HCT116 (cell line): ENCODE measurements around the gene XPO4. TPM values are rescaled to one million over a fixed set of nuclear protein-coding genes. Genes with fewer than 3 reads are reported as not detected.

ENCODE experiments used
- ATAC-seq: fragments of 200-7000 bp; cut with Tn5 transposase; 2 replicates; pipeline ENCODE4 v1.9.1; 2020; ENCODE audit warnings: mild to moderate bottlenecking, moderate library complexity
- BruUV-seq: library from RNA; stranded (reverse); fragments of 400-500 nt; replicated peaks from 2 replicates; lab custom pipeline; 2021; lab: Mats Ljungman, UMichigan
- CTCF ChIA-PET: fragments of 300-600 bp; sonication (Branson Sonifier 250); formaldehyde crosslinking; loops from one replicate; lab custom pipeline; 2021; ENCODE audit warnings: antibody characterized with exemption; lab: Charles Lee
- POLR2A ChIA-PET: fragments of 300-600, 350-600 bp; sonication (Branson Sonifier 250); formaldehyde crosslinking; loops from one replicate; lab custom pipeline; 2021; ENCODE audit warnings: antibody characterized with exemption; lab: Charles Lee
- RAD21 ChIA-PET, 2 experiments: fragments of 300-600 bp; sonication (Branson Sonifier 250); formaldehyde crosslinking; loops; one replicate each; lab custom pipeline; 2023; ENCODE audit warnings: low total read pairs in 2 of 2; ENCODE audit not compliant: uncharacterized antibody in 2 of 2, unreplicated experiment in 2 of 2, low non-redundant PET in 1 of 2; lab: Charles Lee
- DNase-seq: peaks from one replicate; pipeline ENCODE4 v3.0.0-alpha.2; 2010; ENCODE audit warnings: low read depth, low spot score
- H2AFZ ChIP-seq: fragments of 200-600 bp; shearing (Covaris generic), sonication (generic); 2 replicates; pipeline ENCODE4 v1.6.1; 2017; ENCODE audit warnings: low read depth, mixed run types, mixed read lengths, antibody characterized with exemption, low read length; ENCODE audit not compliant: poor library complexity, severe bottlenecking
- H3K27ac ChIP-seq: 2 replicates; pipeline ENCODE4 v1.5.1; 2012; ENCODE audit warnings: low read depth, low read length
- H3K27me3 ChIP-seq: fragments of 200-600 bp; sonication (generic); 2 replicates; pipeline ENCODE4 v1.6.1; 2016; ENCODE audit warnings: mixed run types, low read length, mixed read lengths; ENCODE audit not compliant: insufficient read depth
- H3K36me3 ChIP-seq, 2 experiments: fragments of 200-500 bp in 1 of 2; fragments of 200-600 bp in 1 of 2; sonication (Bioruptor generic) in 1 of 2; sonication (generic) in 1 of 2; 2 replicates each; pipeline versions ENCODE4 v1.5.1 to v1.6.1; 2014 to 2016; ENCODE audit warnings: low read length in 2 of 2, inconsistent platforms in 1 of 2, mixed read lengths in 1 of 2, mixed run types in 1 of 2; ENCODE audit not compliant: insufficient read depth in 2 of 2, control insufficient read depth in 1 of 2
- H3K4me1 ChIP-seq, 2 experiments: fragments of 200-600 bp in 1 of 2; sonication (generic) in 1 of 2; 2 replicates each; pipeline versions ENCODE4 v1.5.1 to v1.6.1; 2012 to 2017; ENCODE audit warnings: low read length in 2 of 2, inconsistent platforms in 1 of 2, mild to moderate bottlenecking in 1 of 2, mixed read lengths in 1 of 2, mixed run types in 1 of 2, moderate library complexity in 1 of 2; ENCODE audit not compliant: insufficient read depth in 2 of 2, control insufficient read depth in 1 of 2
- H3K4me2 ChIP-seq: fragments of 200-600 bp; sonication (generic); 2 replicates; pipeline ENCODE4 v1.6.1; 2017; ENCODE audit warnings: mixed run types, low read length, mixed read lengths
- H3K4me3 ChIP-seq, 2 experiments: fragments of 200-600 bp in 1 of 2; sonication (generic) in 1 of 2; replicated peaks in 1 of 2; 2 replicates each; pipeline ENCODE4 v1.5.1; 2011 to 2016; ENCODE audit warnings: low read length in 2 of 2, control low read depth in 1 of 2, low read depth in 1 of 2, mild to moderate bottlenecking in 1 of 2, mixed read lengths in 1 of 2, mixed run types in 1 of 2
- H3K79me2 ChIP-seq: fragments of 200-600 bp; sonication (generic); 2 replicates; pipeline ENCODE4 v1.6.1; 2017; ENCODE audit warnings: mild to moderate bottlenecking, mixed run types, low read length, moderate library complexity, mixed read lengths; ENCODE audit not compliant: insufficient read depth
- H3K9ac ChIP-seq: fragments of 200-600 bp; sonication (generic); 2 replicates; pipeline ENCODE4 v1.6.1; 2016; ENCODE audit warnings: low read length, mixed read lengths
- H3K9me2 ChIP-seq: fragments of 200-600 bp; sonication (generic), shearing (Covaris generic); 2 replicates; pipeline ENCODE4 v1.6.1; 2017; ENCODE audit warnings: mixed run types, mild to moderate bottlenecking, moderate library complexity; ENCODE audit not compliant: insufficient read depth
- H3K9me3 ChIP-seq, 2 experiments: fragments of 200-500 bp in 1 of 2; fragments of 200-600 bp in 1 of 2; sonication (Bioruptor generic) in 1 of 2; sonication (generic) in 1 of 2; 2 replicates each; pipeline ENCODE4 v1.6.1; 2014 to 2017; ENCODE audit warnings: low read length in 2 of 2, mixed read lengths in 2 of 2, inconsistent platforms in 1 of 2, low read depth in 1 of 2, mild to moderate bottlenecking in 1 of 2, mixed run types in 1 of 2, moderate library complexity in 1 of 2; ENCODE audit not compliant: control insufficient read depth in 1 of 2, insufficient read depth in 1 of 2
- H4K20me1 ChIP-seq: fragments of 200-600 bp; sonication (generic), shearing (Covaris generic); 2 replicates; pipeline ENCODE4 v1.6.1; 2017; ENCODE audit warnings: mixed run types, mild to moderate bottlenecking, moderate library complexity; ENCODE audit not compliant: insufficient read depth
- CEBPB ChIP-seq: IDR thresholded peaks from 2 replicates; pipeline ENCODE4 v1.6.1; 2012; ENCODE audit warnings: low read depth
- RAD21 ChIP-seq: IDR thresholded peaks from 2 replicates; pipeline ENCODE4 v1.6.1; 2012; ENCODE audit warnings: low read depth, mild to moderate bottlenecking
- SRF ChIP-seq: IDR thresholded peaks from 2 replicates; pipeline ENCODE4 v1.6.1; 2012; ENCODE audit warnings: low read depth
- TCF7L2 ChIP-seq: IDR thresholded peaks from 2 replicates; pipeline ENCODE4 v1.7.0; 2011; ENCODE audit warnings: borderline replicate concordance, inconsistent platforms; ENCODE audit not compliant: insufficient read depth, insufficient read length; ENCODE audit errors: extremely low read depth
- intact Hi-C: fragments of 100-400 bp; cut with micrococcal nuclease; formaldehyde crosslinking; loops from 2 replicates; pipeline ENCODE4 v1.10.0; 2022
- total RNA-seq: library from RNA; stranded (reverse); gene quantifications from one replicate; pipeline ENCODE4 v1.2.1, GENCODE V29; 2021; ENCODE audit not compliant: unreplicated experiment
- TF ChIP-seq, protein P1 (sequence below): IDR thresholded peaks from 2 replicates; pipeline ENCODE4 v1.6.1; 2012
- TF ChIP-seq, protein P2 (sequence below): IDR thresholded peaks from 2 replicates; pipeline ENCODE4 v1.6.1; 2012
- TF ChIP-seq, protein P3 (sequence below), 3 experiments: fragments of 200-600 bp in 1 of 3; sonication (generic) in 1 of 3; IDR thresholded peaks in 2 of 3; conservative IDR thresholded peaks in 1 of 3; 2 replicates each; pipeline ENCODE4 v1.5.1; 2012 to 2017; ENCODE audit warnings: low read depth in 2 of 3, low read length in 2 of 3, antibody characterized with exemption in 1 of 3, borderline replicate concordance in 1 of 3, control low read depth in 1 of 3, mild to moderate bottlenecking in 1 of 3, mixed read lengths in 1 of 3, mixed run types in 1 of 3, moderate library complexity in 1 of 3; ENCODE audit not compliant: insufficient read depth in 1 of 3

Gene XPO4
- total RNA-seq, 1 experiment from 2014 or later, result 29.7 TPM

DNA sequence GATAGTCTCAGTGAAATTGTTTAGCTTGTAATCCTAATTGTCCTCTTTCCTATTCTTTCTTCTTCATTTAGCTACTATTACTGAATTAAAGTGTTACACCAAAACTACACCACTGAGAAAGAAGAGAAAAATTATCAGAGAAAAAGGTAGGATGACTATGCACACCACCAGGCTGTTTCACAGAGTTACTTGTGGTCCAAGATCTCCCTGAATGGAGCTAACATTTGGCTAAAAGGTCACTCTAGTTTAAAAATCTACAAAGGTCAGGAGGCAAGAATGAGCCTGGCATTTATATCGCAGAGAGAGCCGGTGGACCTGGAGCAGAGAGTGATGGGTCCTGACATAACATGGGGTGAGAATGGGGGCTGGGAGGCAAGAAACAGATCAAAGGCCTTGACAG is 91.7 kb downstream of the XPO4 start:
- TF ChIP-seq, protein P1, sequence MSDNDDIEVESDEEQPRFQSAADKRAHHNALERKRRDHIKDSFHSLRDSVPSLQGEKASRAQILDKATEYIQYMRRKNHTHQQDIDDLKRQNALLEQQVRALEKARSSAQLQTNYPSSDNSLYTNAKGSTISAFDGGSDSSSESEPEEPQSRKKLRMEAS, result no peak
- TF ChIP-seq RAD21 (no peak), CEBPB (no peak), SRF (no peak), TCF7L2 (no peak)
- TF ChIP-seq, protein P2, sequence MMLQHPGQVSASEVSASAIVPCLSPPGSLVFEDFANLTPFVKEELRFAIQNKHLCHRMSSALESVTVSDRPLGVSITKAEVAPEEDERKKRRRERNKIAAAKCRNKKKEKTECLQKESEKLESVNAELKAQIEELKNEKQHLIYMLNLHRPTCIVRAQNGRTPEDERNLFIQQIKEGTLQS, result no peak
- TF ChIP-seq, protein P3, sequence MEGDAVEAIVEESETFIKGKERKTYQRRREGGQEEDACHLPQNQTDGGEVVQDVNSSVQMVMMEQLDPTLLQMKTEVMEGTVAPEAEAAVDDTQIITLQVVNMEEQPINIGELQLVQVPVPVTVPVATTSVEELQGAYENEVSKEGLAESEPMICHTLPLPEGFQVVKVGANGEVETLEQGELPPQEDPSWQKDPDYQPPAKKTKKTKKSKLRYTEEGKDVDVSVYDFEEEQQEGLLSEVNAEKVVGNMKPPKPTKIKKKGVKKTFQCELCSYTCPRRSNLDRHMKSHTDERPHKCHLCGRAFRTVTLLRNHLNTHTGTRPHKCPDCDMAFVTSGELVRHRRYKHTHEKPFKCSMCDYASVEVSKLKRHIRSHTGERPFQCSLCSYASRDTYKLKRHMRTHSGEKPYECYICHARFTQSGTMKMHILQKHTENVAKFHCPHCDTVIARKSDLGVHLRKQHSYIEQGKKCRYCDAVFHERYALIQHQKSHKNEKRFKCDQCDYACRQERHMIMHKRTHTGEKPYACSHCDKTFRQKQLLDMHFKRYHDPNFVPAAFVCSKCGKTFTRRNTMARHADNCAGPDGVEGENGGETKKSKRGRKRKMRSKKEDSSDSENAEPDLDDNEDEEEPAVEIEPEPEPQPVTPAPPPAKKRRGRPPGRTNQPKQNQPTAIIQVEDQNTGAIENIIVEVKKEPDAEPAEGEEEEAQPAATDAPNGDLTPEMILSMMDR (IDR thresholded peaks at IDR 0.05 in 2 of 3, conservative IDR thresholded peaks at IDR 0.05 in 1 of 3; ENCODE audit: borderline replicate concordance in 1 of 3, insufficient read depth in 1 of 3, low read depth in 2 of 3, low read length in 2 of 3), result no peak
- TF ChIP-seq, all 23 proteins: peak for 0
- intact Hi-C loops, result no loop called here
- POLR2A ChIA-PET, result no interaction called here
- DNase-seq (no peak), ATAC-seq (no peak)
- CTCF ChIA-PET, result interaction anchor here (0.7 to 1.4 kb wide), 2 partner anchors 18 to 53 kb away, joined by 4 to 5 read pairs; no protein-coding TSS in a partner anchor
- peaks cover 12 to 13% of the 10 kb centered on the region in 2 experiments; a peak in 3 of 4 replicates for H3K36me3 ChIP-seq
- H3K79me2 ChIP-seq, result peaks cover 26% of the 10 kb centered on the region
- no peak overlapping the region for H3K4me3 ChIP-seq
- no peak overlapping the region for H3K4me2 ChIP-seq
- H3K27me3 ChIP-seq, result no peaks in the 10 kb centered on the region
- no peaks in the 10 kb centered on the region for H4K20me1 ChIP-seq
- H3K4me1 ChIP-seq, result peaks cover 0 to 5% of the 10 kb centered on the region in 2 experiments; a peak in 1 of 4 replicates
- no peak overlapping the region for H3K27ac ChIP-seq
- H3K9me2 ChIP-seq, result no peaks in the 10 kb centered on the region
- no peaks in the 10 kb centered on the region for H3K9me3 ChIP-seq
- BruUV-seq, result no TSS peak
- RAD21 ChIA-PET, result no interaction called here
- no peak overlapping the region for H2AFZ ChIP-seq
- H3K9ac ChIP-seq, result no peak overlapping the region
